Measurements from ENCODE around the gene SLC9A5. TPM values are rescaled to one million over a fixed set of nuclear protein-coding genes. Genes with fewer than 3 reads are reported as not detected.

The SLC9A5 gene
- polyA plus RNA-seq, 3 donors, result 0.26 to 1.6 (median 0.82) TPM

DNA sequence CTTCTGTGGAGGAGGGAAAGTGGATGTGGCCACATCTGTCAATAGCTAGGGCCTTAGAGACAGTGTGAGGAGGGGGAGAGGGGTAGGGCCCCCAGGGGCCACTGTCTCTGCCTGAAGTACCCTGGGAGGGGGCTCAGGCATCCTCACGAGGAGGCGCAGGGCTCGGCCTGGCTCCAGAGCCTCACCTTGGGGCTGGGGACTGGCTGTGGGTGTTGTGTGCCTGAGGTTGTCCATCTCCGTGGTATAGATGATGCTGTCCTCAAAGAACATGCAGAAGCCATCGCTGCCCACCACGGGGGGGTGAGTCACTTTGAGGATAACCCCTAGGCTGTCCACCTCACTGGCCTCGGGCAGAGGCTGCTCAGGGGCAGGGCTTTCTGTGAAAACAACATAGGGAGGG is 42.7 kb downstream of the SLC9A5 start:
- H3K27ac ChIP-seq (ENCODE audit: low read depth, low read length), result no peak overlapping the region
- 83 to 91% (median 87%) methylated on average over 7 of the region's 7 CpGs for WGBS, 3 donors

DNA sequence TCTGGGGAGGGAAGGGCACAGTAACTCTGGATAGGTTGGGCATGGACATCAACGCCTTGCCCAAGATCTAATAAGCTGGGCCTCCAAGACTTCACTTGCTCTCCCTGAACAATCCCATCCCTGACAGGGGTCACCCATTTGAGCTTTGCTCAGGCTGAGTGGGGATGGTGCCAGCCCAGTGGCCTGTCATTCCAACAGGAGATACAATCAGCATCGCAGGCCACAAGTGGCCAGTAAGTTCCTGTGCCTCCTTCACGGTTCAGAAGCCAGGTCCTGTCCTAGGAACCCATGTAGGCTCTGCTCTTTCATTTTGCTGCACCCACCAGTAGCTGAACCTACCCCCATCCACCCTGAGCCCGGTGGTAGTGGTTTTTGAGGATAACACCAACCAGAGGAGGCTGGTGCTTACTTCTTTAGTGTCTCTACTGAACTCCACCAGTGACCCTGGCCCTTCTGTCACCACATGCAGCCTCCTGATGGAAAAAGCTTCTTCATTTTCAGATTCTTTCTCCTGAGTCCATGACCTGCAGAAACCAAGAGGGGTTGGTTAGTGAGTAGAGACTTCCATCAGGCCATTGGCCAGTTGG is 45.5 kb downstream of the SLC9A5 start:
- no peak overlapping the region for H3K27ac ChIP-seq (ENCODE audit: low read depth, low read length)
- 77 to 91% (median 89%) methylated on average over 4 of the region's 4 CpGs for WGBS, 3 donors

DNA sequence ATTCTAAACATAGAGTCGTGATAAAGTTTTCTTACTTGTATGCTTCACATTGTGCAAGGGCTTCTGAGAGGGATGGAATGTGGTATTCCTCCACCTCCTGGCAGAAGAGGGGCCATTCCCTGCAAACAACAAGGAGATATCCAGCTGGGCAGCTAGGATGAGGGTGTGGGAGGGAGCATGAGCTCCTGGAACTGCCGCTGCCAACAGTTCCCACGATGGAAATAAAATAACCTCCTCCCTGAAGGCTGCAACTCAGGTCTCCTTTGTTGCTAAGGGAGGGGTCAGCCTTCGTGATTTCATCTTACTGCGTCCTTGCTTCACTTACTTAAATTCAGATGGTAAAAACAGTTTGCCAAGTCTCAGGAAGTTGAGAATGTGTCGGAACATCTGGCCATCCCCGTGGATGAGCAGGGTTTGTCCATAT is 46.2 kb downstream of the SLC9A5 start:
- 55 to 72% (median 61%) methylated on average over 7 of the region's 7 CpGs for WGBS, 3 donors
- H3K27ac ChIP-seq (ENCODE audit: low read depth, low read length), result no peak overlapping the region

DNA sequence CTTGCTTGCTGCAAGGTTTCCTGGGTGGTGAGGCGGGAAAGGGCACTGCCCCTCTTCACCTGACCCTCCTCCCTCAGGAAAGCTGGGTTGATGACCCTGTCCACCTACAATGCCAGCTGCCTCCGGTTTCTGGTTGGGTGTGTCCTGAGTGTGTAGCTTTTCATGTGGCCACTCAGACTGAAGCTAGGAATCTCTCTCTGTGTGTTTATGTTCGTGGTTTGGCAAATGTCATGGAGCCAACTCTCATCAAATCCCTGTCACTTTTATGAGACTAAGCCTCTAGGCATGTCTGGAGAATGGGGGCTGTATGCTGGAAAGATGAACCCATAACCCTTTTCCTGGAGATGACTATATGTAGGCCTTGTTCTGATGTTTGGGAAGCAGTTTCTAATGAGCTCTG is 47.6 kb downstream of the SLC9A5 start:
- H3K27ac ChIP-seq (ENCODE audit: low read depth, low read length), result no peak overlapping the region
- WGBS, 3 donors, result 49 to 67% (median 64%) methylated on average over 3 of the region's 3 CpGs

DNA sequence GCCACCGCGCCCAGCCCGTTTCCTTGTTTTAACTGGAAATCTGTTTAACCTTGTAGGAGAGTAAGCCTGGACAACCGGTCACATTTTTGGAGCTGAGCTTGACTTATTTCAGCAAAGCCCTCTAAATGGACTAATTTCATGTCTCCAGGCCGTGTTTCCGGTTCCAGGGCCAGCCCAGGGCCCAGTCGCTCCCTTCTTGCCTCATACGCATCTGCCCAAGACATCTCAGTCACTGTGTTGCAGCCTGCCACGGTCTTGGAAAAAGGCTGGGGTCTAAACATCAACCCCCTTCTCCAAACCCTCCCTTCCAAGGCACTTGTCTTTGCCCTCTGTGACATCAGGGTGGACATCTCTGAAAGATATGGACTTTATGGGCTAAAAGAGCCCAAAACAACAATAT is 49.5 kb downstream of the SLC9A5 start:
- no peak overlapping the region for H3K27ac ChIP-seq (ENCODE audit: low read depth, low read length)
- 92 to 97% (median 96%) methylated on average over 9 of the region's 9 CpGs for WGBS, 3 donors

DNA sequence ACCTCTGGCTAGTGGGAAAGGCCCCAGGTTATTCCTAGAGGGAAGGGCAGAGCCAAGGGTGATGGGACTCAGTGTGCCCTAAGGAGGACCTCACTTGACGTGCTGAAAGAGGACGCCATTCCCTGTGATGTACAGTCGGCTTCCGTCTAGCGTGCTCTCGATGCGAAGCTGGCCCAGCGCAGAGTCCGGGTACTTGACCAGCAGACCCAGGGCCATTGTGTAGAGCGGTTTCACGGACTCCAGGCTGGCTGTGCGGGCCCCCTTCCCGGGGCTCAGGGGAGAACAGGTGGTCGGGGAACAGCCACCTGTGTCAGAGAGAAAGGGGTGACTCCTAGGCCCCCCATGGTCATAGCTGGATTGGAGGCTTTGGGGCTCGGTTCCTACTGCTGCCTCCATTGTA is 50.5 kb downstream of the SLC9A5 start:
- H3K27ac ChIP-seq (ENCODE audit: low read depth, low read length), result no peak overlapping the region
- 90 to 94% (median 94%) methylated on average over 15 of the region's 15 CpGs for WGBS, 3 donors

DNA sequence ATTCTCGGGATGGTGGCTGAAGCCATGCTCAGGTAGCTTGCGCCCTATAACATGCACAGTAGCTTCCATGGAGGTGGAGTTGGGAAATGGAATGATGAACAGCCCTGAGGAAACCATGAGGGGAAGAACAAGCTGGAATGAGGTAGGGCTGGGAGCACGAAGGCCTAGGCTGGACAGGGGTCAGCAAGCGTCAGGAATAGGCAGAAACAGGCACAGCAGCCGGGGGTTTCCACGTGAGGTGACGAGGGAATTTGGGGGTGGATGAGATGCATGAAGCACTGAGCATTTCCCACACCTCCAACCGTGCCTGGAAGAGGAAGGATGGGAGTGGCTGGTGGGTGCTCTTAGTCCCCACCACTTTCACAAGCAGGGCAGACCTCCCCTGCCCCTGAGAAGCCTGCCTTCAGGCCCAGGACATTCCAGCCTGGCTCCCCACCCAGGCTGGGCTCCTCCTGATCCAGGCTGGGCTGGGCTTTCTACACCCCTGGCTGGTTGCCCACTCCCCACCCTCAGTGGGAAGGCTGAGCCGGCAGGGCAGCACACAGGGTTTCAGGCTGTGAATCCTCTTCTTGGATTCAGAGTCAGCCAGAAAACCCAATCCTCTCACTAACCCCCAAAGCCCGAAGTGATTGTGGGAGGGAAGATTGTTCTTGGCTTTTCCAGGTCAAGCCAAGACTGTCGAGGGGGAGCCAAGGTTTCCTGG is 52.5 kb downstream of the SLC9A5 start:
- WGBS, 3 donors, result 56 to 79% (median 63%) methylated on average over 11 of the region's 11 CpGs
- no peak overlapping the region for H3K27ac ChIP-seq (ENCODE audit: low read depth, low read length)

DNA sequence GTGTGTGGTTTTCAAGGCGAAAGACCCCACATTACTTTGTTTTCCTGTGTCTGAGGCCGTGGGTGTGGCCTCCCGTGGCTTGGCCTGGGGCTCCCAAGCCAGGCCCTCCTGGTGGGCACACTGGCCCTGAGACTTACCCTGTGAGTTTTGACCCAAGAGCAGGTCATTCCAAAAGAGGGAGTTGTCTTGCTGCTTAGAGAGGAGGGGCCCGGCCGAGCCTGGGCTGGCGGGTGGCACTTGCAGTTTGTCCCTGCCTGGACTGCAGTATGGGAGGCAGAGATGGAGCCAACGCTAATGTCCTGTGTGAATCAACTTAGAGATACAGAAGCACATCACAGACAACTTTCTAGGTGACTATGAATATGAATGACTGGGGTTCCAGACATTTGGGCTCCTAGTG is 53.3 kb downstream of the SLC9A5 start:
- no peak overlapping the region for H3K27ac ChIP-seq (ENCODE audit: low read depth, low read length)
- WGBS, 3 donors, result 75 to 84% (median 78%) methylated on average over 7 of the region's 7 CpGs

DNA sequence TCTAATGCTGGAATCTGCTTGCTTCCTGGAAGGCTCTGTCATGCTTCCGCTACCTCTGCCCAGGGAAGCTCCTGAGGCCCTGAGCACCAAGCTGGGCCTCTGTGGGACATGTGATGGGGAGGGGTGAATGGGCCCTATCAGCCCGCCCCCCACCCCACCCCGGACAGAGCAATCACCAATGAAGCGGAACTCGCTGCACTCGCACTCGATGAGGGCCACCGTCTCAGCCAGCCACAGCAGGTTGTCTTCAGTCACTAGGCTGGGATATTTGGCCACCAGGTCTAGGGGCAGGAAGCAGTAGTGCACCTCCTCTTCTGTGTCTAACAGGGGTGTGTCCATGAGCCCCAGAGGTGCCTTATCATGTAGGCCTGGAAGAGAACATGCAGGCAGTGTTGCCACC is 54.2 kb downstream of the SLC9A5 start:
- WGBS, 3 donors, result 86 to 91% (median 89%) methylated on average over 8 of the region's 8 CpGs
- H3K27ac ChIP-seq (ENCODE audit: low read depth, low read length), result no peak overlapping the region

DNA sequence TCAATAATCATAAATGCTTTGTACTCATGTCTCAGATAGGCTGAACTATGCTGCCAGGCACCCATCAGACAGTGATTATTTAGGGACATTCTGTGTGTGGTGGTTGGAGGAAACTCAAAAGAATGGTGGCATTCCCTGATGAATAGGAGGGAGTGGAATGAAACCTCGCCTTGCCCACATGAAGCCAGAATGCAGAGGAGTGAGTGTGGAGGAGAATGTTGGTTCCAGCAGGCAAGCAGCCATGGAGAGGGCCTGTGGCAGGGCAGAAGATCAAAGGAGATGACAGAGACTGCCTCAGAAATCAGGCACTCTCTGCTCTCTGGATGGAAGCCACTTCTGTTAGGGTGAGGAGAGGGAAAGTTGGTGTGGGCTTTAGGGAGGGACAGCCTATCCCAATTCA is 55.2 kb downstream of the SLC9A5 start:
- no peak overlapping the region for H3K27ac ChIP-seq (ENCODE audit: low read depth, low read length)
- WGBS, 3 donors, result 68 to 94% (median 88%) methylated on average over 1 of the region's 1 CpG

DNA sequence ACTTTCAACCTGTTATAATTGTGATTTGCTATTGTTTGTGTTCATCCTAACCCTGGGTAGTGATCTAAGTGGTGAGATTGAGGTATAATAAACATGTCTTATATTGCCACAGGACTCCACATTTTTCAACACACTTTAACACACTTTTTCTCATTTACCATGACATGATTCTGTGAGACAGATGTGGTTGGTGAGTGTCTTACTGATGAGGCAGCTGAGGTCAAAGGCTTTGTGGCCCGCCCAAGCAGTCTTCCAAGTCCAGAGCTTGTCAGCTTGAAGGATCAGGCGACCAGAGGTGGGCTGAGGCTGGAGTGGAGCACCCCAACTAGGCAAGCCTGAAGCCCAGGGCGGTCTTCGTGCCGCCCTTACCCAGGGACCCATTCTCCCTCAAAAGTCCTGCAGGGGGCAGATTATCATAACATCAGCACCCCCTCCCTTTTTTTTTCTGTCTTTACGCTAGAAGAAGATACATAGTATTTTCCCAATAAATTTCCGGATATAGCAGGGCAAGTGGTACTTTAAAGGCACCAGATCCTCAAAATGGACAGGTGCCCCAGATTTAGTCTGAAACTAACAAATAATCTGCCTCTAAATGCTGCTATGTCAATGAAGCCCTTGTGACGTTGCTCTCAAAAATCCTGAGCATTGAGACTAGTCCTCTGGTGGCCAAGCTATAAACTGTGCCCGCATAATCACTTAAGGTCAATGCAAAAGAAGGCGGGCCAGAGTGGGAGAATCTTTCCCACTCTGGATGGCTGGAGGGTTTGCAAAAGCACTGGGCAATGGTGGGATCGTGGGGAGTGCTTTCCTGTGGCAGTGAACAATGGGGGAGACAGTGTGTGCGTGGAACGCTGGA is 56.7 kb downstream of the SLC9A5 start:
- WGBS, 3 donors, result 87 to 92% (median 89%) methylated on average over 13 of the region's 13 CpGs
- no peak overlapping the region for H3K27ac ChIP-seq (ENCODE audit: low read depth, low read length)

DNA sequence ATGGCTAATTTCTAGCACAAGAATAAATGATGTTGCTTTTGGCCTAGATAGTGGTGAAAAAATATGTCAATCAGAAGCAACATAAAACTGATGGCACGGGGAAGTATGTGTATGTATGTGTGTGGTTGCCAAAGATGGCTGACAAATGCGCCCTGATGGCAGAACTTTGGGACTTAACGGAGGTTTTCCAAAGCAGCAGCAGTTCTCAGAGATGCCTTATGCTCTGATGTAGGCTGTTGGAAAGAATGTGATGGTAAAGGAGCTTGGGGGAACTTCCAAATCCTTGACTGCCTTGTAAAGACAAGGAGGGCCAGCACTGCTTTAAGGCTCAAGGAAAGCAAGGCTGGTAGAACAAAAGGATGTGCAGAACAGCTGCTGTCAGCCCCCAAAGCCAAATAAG is 61.8 kb downstream of the SLC9A5 start:
- WGBS, 3 donors, result 91 to 95% (median 93%) methylated on average over 3 of the region's 3 CpGs
- H3K27ac ChIP-seq (ENCODE audit: low read depth, low read length), result no peak overlapping the region

DNA sequence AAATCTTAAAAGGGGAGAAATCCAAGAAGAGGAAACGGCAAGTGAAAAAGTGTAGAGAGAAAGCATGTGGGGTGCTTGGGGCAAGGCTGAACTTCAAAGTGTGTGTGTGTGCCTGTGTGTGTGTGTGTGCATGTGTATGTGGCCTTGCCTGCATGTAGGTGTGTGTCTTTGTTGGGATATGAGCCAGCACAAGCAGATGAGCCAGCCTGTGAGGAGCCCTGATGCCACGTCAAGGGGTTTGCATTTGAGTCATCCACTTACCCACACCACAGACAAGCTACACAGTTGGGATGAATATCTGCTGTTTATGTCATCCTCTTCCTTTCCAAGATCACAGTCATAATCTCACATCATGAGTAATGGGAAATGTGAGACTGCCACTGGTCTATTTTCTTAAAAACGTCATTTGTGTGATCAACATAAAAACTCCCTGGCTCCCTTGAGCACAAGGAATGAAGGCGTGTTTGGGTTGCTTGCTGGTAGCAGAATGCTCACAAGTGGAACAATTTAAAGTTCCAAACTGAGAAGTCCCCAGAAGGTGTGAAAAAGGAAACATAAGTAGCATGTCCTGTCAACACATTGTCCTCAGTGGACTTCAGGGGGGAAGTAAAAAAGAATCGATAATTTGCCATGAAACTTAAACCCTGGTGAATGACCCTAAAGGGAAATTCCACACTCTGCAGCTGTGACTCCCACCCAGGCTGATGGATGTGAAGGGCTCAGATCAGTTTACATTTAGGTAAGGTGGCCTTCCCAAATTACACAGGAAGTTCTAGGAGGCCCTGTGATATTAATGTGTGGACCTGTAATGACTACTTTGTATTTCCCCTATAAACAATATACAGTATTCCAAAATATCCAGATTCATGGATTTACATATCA is 63.1 kb downstream of the SLC9A5 start:
- WGBS, 3 donors, result 52 to 73% (median 60%) methylated on average over 5 of the region's 5 CpGs
- H3K27ac ChIP-seq (ENCODE audit: low read depth, low read length), result no peak overlapping the region

DNA sequence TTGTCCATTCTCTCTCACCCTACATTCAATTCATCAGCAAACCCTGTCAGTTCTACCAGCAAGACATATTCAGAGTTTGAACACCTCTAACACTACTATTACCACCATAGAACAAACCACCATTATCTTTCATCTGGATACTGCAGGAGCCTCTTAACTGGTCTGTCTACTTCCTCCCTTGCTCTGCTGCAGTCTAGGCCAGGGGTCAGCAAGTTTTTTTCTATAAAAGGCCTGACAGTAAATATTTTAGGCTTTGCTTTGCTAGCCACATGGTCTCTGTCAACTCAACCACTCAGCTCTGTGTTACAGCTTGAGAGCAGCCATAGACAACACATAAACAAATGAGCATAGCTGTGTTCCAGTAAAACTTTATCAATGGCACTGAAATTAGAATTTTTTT is 63.9 kb downstream of the SLC9A5 start:
- no peak overlapping the region for H3K27ac ChIP-seq (ENCODE audit: low read depth, low read length)

DNA sequence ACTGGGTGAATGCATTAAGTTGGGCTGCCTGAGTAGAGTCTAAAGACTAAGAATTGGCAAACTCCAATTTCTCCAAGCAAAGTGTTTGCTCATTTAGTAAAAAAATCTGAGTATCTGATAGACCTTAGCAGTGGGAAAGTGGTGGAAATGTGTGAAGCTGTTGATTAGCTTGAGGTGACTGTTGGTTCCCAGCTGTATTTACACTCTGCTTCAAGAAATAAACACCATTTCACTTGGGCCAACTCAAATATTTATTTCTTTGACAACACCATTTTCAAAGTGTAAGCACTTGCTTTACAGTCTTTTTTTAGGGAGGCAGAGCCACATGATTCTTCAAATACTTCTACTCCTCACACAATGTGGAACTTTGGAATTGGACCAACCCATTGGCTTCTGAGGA is 69.1 kb downstream of the SLC9A5 start:
- H3K27ac ChIP-seq (ENCODE audit: low read depth, low read length), result no peak overlapping the region
